ENCODE data around the gene LMX1B.

DNA sequence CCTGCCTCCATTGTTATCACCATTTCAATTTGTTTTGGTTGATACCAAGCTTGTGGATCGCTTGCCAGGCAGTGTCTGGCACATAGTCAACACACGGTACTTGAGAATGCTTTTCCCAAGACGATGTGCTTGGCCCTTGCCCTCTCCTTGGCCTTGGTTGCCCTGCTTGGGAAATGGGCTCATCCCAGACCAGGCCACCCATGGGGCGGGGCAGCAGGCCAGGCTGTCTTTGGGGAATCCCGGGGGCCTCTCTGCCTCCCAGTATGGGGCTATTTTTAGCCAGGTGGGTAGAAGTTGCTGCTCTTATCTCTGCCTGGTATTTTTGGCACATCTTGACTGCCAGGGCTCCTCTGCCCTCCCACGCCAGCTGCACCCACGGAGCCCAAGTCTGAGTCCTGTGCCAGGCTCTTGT is 49.9 kb downstream of the LMX1B start:
- no peak for TF ChIP-seq FOXP2 (optimal IDR thresholded peaks at IDR 0.05; ENCODE audit: borderline replicate concordance, extremely low read depth, extremely low read length, insufficient read depth)
- no peak for TF ChIP-seq POLR2AphosphoS5 (IDR thresholded peaks at IDR 0.05; ENCODE audit: low read depth, low read length)
- no peak for TF ChIP-seq TAF1 (IDR thresholded peaks at IDR 0.05; ENCODE audit: borderline replicate concordance, insufficient read depth, low read length)
- TF ChIP-seq, protein P1, sequence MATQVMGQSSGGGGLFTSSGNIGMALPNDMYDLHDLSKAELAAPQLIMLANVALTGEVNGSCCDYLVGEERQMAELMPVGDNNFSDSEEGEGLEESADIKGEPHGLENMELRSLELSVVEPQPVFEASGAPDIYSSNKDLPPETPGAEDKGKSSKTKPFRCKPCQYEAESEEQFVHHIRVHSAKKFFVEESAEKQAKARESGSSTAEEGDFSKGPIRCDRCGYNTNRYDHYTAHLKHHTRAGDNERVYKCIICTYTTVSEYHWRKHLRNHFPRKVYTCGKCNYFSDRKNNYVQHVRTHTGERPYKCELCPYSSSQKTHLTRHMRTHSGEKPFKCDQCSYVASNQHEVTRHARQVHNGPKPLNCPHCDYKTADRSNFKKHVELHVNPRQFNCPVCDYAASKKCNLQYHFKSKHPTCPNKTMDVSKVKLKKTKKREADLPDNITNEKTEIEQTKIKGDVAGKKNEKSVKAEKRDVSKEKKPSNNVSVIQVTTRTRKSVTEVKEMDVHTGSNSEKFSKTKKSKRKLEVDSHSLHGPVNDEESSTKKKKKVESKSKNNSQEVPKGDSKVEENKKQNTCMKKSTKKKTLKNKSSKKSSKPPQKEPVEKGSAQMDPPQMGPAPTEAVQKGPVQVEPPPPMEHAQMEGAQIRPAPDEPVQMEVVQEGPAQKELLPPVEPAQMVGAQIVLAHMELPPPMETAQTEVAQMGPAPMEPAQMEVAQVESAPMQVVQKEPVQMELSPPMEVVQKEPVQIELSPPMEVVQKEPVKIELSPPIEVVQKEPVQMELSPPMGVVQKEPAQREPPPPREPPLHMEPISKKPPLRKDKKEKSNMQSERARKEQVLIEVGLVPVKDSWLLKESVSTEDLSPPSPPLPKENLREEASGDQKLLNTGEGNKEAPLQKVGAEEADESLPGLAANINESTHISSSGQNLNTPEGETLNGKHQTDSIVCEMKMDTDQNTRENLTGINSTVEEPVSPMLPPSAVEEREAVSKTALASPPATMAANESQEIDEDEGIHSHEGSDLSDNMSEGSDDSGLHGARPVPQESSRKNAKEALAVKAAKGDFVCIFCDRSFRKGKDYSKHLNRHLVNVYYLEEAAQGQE (IDR thresholded peaks at IDR 0.05; ENCODE audit: insufficient read depth in 1 of 2, low read depth in 2 of 2, low read length in 2 of 2), result no peak

All from PFSK-1 (cell line).